Measurements from ENCODE around the gene RHAG.
"Not testable (repeated sequence)": the region's sequence is repeated elsewhere in the genome, so short reads cannot be mapped to it uniquely, and the experiment has no call there.

The RHAG gene

GRCh38 chr6:49636713-49637349, at the start of gene RHAG:
Gene RHAG, minus strand, starts transcription at chr6:49636839. Its CDS starts 27 bp downstream, at chr6:49636812.
- no peak for DNase-seq

GRCh38 chr6:49676671-49677281, 40.1 kb upstream of the RHAG start:
- DNase-seq: no peak

GRCh38 chr6:49675816-49676215, 39.2 kb upstream of the RHAG start:
- no peak for DNase-seq

GRCh38 chr6:49668083-49668511, 31.5 kb upstream of the RHAG start:
- DNase-seq: no peak

GRCh38 chr6:49666930-49667757, 30.5 kb upstream of the RHAG start:
- no peak for DNase-seq

- DNase-seq: no peak
Measured at GRCh38 chr6:49666480-49666879, 29.8 kb upstream of the RHAG start.

- no peak for DNase-seq
Measured at GRCh38 chr6:49664817-49665216, 28.2 kb upstream of the RHAG start.

- DNase-seq: not testable (repeated sequence)
Measured at GRCh38 chr6:49664054-49664453, 27.4 kb upstream of the RHAG start.

GRCh38 chr6:49662892-49663261, 26.2 kb upstream of the RHAG start:
- DNase-seq: no peak

GRCh38 chr6:49662231-49662891, 25.7 kb upstream of the RHAG start:
- no peak for DNase-seq

GRCh38 chr6:49653942-49654341, 17.3 kb upstream of the RHAG start:
- DNase-seq: no peak

- no peak for DNase-seq
Measured at GRCh38 chr6:49653438-49653837, 16.8 kb upstream of the RHAG start.

- DNase-seq: no peak
Measured at GRCh38 chr6:49651239-49651638, 14.6 kb upstream of the RHAG start.

- no peak for DNase-seq
Measured at GRCh38 chr6:49649988-49650387, 13.3 kb upstream of the RHAG start.

GRCh38 chr6:49648036-49648435, 11.4 kb upstream of the RHAG start:
- no peak for DNase-seq

GRCh38 chr6:49647476-49647875, 10.8 kb upstream of the RHAG start:
- no peak for DNase-seq

GRCh38 chr6:49646942-49647341, 10.3 kb upstream of the RHAG start:
- no peak for DNase-seq

GRCh38 chr6:49646130-49646824, 9.6 kb upstream of the RHAG start:
- DNase-seq: no peak

- no peak for DNase-seq
Measured at GRCh38 chr6:49645139-49645538, 8.5 kb upstream of the RHAG start.

GRCh38 chr6:49639177-49639817, 2.7 kb upstream of the RHAG start:
- no peak for DNase-seq

- DNase-seq: no peak
Measured at GRCh38 chr6:49637350-49637731, 702 bp upstream of the RHAG start.

Data from amygdala (tissue), 56 donors.